Activated CD4-positive, alpha-beta T cell treated with anti-CD3 and anti-CD28 coated beads, Interleukin-2, amount 10 ng/mL, durations not matched to agents 7 days and 5 days (primary cell): ENCODE data around the gene TBC1D28. TPM values are rescaled to one million over a fixed set of nuclear protein-coding genes. Genes with fewer than 3 reads are reported as not detected.
"Not testable (repeated sequence)": the region's sequence is repeated elsewhere in the genome, so short reads cannot be mapped to it uniquely, and the experiment has no call there.

ENCODE experiments used
- CTCF ChIA-PET: fragments of 350-600 bp; sonication (Branson Sonifier 250); formaldehyde crosslinking; loops from one replicate; lab custom pipeline; 2021; ENCODE audit warnings: antibody characterized with exemption; lab: Charles Lee
- POLR2A ChIA-PET: fragments of 350-600 bp; sonication (Branson Sonifier 250); formaldehyde crosslinking; loops from one replicate; lab custom pipeline; 2021; ENCODE audit warnings: antibody characterized with exemption; lab: Charles Lee
- DNase-seq: peaks from one replicate; pipeline ENCODE4 v3.0.0-alpha.2; 2020
- H3K27ac Mint-ChIP-seq: one replicate; pipeline ENCODE4 v1.8.0; 2021; ENCODE audit warnings: mild to moderate bottlenecking, moderate library complexity, mixed read lengths
- H3K27me3 Mint-ChIP-seq: one replicate; pipeline ENCODE4 v1.8.0; 2021; ENCODE audit warnings: mixed read lengths
- H3K36me3 Mint-ChIP-seq: one replicate; pipeline ENCODE4 v1.8.0; 2021; ENCODE audit warnings: low read depth, mixed read lengths
- H3K4me1 Mint-ChIP-seq: one replicate; pipeline ENCODE4 v1.8.0; 2021; ENCODE audit warnings: mixed read lengths
- H3K4me3 Mint-ChIP-seq: one replicate; pipeline ENCODE4 v1.8.0; 2021; ENCODE audit warnings: mild to moderate bottlenecking, moderate library complexity, mixed read lengths
- H3K9me3 Mint-ChIP-seq: one replicate; pipeline ENCODE4 v1.8.0; 2021; ENCODE audit warnings: mixed read lengths
- total RNA-seq, 2 experiments: library from RNA; stranded (reverse); gene quantifications; one replicate each; pipeline ENCODE4 v1.2.3, GENCODE V29; 2021

Gene TBC1D28
- total RNA-seq, 2 experiments from 2014 or later = not detected

DNA sequence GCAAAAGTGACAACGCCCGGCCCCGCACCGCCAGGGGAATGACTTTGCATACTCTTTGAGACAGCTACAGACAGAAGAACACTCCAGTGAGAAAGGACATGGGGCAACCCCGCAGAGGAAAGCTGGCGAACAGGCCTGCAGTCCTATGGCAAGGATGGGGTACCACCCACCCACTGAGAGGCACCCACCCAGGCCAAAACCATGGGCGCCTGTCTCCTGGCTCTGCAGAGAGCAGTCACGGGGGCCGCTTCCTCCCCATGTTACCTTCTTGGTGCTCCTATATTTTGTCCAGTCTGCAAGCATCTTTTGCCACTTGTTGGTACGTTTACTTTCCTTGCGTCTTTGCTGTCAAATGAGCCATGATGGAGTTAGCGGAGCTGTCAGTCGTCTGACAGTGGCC, 5.8 kb downstream of the TBC1D28 start:
- H3K9me3 Mint-ChIP-seq, DNase-seq, H3K36me3 Mint-ChIP-seq, H3K4me1 Mint-ChIP-seq, H3K27ac Mint-ChIP-seq, H3K4me3 Mint-ChIP-seq, POLR2A ChIA-PET: not testable (repeated sequence)
- CTCF ChIA-PET = interaction anchor here (1.2 kb wide), 1 partner anchor 13 kb away, joined by 4 read pairs; no protein-coding TSS in a partner anchor
- peaks cover 20% of the 10 kb centered on the region for H3K27me3 Mint-ChIP-seq

DNA sequence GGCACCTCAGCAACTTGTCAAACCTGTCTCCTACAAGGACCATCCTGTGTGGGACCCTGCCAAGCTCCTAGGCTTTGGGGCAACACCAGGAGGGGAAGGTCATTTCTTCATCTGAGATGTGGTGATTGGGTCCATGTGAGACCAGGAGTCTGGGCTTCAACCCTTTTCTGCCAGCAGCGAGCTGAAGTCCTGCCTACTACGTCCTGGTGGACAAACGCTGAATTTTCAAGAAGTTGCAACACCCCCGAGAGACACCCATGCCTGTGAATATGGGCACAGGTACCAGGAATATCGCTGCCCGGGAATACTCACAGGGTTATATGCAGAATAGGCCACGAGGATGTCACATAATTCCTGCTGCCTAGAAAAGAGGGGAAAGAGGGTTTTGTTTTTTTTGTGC, 8.0 kb downstream of the TBC1D28 start:
- POLR2A ChIA-PET, H3K4me1 Mint-ChIP-seq, H3K4me3 Mint-ChIP-seq, H3K9me3 Mint-ChIP-seq, DNase-seq, H3K36me3 Mint-ChIP-seq, CTCF ChIA-PET, H3K27ac Mint-ChIP-seq: not testable (repeated sequence)
- H3K27me3 Mint-ChIP-seq = peaks cover 20% of the 10 kb centered on the region

DNA sequence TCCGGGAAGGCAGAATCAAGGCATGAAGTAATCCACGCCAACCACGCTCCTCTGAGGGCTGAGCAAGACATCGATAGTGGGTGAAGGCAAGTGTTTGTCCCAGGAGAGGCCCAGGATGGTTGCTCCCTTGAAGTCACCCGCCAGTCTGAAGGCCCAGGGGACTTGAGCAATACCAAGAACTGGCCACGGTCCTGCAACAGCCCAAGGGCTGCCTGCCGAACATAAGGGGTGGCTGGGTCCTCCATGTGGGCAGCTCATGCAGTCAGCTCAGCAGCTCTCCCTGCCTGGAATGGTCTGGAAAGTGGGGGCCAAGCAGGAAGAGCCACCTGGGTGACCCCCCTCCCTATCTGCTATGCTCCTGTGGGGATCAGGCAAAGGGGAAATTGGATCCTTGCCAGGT, 8.4 kb downstream of the TBC1D28 start:
- CTCF ChIA-PET, H3K27ac Mint-ChIP-seq, POLR2A ChIA-PET: not testable (repeated sequence)

DNA sequence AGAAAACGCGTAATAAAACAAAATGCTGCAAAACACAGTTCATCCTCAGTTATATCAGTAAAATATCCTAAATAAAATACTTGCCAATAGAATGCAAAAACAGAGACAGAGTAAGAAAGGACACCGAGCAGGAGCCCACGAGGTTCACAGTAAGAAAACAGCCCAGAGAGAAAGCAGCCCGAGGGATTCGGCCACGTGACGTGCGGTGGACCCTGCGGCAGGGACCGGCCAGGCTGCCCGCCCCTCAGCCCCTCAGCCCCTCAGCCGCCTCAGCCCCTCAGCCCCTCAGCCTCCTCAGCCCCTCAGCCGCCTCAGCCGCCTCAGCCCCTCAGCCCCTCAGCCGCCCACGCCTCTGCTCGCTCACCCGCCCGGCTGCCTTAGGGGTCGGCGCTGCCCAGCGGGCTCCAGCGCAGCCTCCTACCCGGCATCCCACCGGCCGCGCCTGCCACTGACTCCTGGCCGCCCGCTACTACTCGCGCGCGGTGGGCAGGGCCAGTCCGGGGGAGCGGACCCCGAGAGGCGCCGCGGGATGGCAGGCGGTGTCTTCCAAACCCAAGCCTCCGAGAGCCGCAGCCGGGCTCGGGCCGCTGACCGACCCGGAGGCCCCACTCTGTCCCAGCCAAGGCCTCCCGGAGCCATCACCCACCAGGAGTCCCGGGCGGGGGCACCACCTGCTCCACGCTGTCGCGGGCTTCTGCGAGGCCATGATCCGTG, 9.5 kb downstream of the TBC1D28 start:
- peaks cover 21% of the 10 kb centered on the region for H3K27me3 Mint-ChIP-seq
- H3K27ac Mint-ChIP-seq, DNase-seq, H3K9me3 Mint-ChIP-seq, POLR2A ChIA-PET, H3K4me1 Mint-ChIP-seq, CTCF ChIA-PET, H3K36me3 Mint-ChIP-seq: not testable (repeated sequence)
- H3K4me3 Mint-ChIP-seq = peak overlapping the region; percentile 30

More for the DNA sequence above, 8.4 kb downstream of the TBC1D28 start:
- not testable (repeated sequence) for H3K9me3 Mint-ChIP-seq, H3K4me3 Mint-ChIP-seq, H3K36me3 Mint-ChIP-seq, H3K4me1 Mint-ChIP-seq, DNase-seq
- H3K27me3 Mint-ChIP-seq = peaks cover 20% of the 10 kb centered on the region

DNA sequence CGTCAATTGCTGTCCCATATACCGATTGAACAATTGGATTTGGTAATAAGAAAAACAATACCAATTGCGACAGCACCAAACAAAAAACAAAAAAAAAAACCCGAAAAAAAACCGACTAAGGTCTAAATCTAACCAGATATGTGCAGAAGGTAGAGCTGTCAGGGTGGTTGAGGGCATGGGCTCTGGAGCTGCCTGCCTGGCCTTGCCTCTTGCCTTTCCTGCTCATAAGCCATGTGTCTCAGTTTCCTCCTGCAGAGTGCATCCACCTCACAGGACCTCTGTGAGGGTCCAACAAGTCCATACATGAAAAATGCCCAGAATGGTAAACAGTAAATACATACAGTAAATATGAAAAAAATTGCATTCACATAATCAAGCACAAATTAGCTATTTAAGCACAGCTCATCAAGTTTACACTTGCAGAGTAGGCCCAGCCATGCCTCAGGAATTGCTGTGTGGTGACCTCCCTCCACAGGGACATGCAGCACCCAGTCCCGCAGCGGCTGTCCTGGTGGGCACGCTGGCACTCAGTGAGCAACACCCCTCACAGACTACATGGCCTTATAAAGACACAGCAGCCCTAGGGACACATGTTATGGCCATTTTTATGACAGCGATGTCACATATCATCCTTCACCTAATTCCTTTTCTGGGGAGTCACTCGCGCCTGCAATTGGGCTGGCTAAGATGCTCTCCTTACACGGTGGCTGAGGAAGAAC, 17.9 kb downstream of the TBC1D28 start:
- ChIA-PET POLR2A (no interaction called here), CTCF (interaction anchor here (0.6 to 1.8 kb wide), 18 partner anchors 15 to 1705 kb away, joined by 3 to 9 read pairs (median 4); partner anchors contain the start of genes FOXO3B, PRPSAP2 and SHMT1)
- Mint-ChIP-seq H3K27ac (peak overlapping the region; percentile 97), H3K27me3 (peaks cover 6% of the 10 kb centered on the region), H3K36me3 (no peaks in the 10 kb centered on the region), H3K4me3 (peak overlapping the region; percentile 89), H3K4me1 (peaks cover 17% of the 10 kb centered on the region), H3K9me3 (no peaks in the 10 kb centered on the region)
- no peak for DNase-seq

DNA sequence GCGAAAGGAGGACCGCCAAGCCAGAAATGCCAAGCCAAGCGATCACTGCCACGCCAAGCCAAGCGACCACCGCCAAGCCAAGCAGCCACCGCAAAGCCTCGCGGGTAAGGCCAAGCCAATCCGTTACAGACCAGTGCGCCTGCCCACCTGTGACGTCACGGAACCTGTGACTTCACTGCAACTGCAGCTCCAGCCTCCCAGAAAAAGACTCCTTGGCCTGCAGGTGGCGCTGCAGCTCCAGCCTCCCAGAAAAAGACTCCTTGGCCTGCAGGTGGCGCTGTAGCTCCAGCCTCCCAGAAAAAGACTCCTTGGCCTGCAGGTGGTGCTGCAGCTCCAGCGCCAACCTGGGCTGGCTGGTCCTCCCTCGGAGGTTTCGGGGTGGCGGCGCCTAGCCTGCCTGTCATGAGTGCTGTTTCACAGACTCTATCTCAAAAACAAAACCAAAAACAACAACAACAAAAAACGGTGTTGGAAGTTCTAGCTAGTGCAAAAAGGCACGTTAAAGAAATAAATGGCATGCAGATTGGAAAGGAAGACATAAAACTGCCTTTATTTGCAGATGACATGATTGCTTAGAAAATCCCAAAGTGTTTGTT, 18.6 kb downstream of the TBC1D28 start:
- Mint-ChIP-seq H3K4me1 (peaks cover 17% of the 10 kb centered on the region), H3K27ac (peak overlapping the region; percentile 97), H3K4me3 (peak overlapping the region; percentile 89)
- H3K9me3 Mint-ChIP-seq, H3K27me3 Mint-ChIP-seq, H3K36me3 Mint-ChIP-seq, POLR2A ChIA-PET: not testable (repeated sequence)
- peak; percentile 96 for DNase-seq
- CTCF ChIA-PET = interaction anchor here (0.6 to 1.8 kb wide), 18 partner anchors 12 to 537 kb away, joined by 3 to 9 read pairs (median 4); partner anchors contain the start of genes FOXO3B and PRPSAP2

DNA sequence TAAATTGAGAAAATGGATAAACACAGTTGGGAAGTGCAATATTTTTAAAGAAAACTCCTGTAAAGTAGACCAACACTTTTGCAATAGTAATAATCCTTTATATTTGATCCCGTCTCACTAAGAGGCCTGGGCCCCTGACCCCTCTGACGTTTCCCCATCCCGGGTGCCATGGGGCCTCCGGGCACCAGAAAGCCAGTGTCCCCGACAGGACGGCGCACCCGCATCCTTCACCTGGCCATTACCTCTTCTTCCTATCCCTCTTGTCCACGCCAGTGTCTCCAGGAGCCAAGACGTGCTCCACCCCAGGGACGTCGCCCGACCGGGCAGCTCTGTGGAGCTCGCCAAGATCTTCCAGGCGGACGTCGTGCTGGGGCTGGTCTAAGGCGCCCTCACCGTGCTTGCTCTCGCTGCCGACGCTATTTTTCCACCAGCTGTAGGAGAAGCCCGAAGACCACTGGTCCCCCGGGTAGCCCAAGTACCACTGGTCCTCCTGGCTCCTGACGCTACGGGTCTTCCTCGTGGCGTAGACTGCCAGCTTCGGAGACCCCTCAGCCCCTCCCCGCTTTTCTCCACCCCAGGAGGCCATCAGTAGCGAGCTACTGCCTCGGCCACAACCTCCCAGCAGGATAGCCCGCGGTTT, 19.2 kb downstream of the TBC1D28 start:
- CTCF ChIA-PET = interaction anchor here (0.7 to 1.8 kb wide), 13 partner anchors 13 to 536 kb away, joined by 3 to 9 read pairs (median 3); partner anchors contain the start of genes FOXO3B and PRPSAP2
- peak overlapping the region; percentile 89 for H3K4me3 Mint-ChIP-seq
- POLR2A ChIA-PET, H3K9me3 Mint-ChIP-seq, H3K36me3 Mint-ChIP-seq, H3K27me3 Mint-ChIP-seq: not testable (repeated sequence)
- H3K27ac Mint-ChIP-seq = peak overlapping the region; percentile 97
- DNase-seq = peak; percentile 12
- peaks cover 17% of the 10 kb centered on the region for H3K4me1 Mint-ChIP-seq

DNA sequence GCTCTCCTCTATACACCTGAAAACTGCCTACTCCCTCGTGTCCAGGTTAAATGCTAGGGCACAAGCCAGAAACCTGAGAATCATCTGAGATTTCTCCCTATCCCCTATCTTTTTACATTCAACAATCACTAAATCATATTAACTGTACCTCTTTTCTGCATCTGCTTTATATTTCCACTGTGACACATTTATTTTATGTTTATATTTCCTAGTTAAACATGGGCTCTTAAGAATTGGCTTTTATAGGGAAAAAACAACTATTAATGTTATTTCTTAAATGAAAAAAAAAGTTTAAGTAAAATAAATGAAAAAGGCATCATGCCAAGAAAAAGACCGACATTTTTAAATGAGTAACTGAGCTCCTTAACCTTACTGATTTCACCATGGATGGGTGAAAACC, 26.6 kb downstream of the TBC1D28 start:
- CTCF ChIA-PET, POLR2A ChIA-PET, H3K27me3 Mint-ChIP-seq, DNase-seq, H3K36me3 Mint-ChIP-seq, H3K4me1 Mint-ChIP-seq, H3K27ac Mint-ChIP-seq, H3K4me3 Mint-ChIP-seq, H3K9me3 Mint-ChIP-seq: not testable (repeated sequence)

DNA sequence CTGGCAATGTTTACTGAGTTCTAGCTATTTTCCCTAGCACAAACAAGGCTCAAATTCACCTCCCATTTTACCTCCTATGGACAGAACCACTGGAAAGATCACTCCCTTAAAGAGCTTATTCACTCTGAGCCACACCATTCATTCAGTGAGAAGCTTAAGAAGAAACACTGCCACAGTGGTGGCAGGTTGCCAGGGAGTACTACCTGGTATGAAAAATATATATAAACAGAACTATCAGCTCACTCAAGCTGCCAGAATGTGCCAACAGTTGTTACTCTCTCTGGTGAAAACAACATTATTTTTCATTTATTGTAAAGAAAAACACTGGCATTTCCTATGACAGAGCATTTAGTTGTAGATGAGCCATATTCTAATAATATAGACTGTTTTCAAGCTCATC, 31.2 kb downstream of the TBC1D28 start:
- DNase-seq, CTCF ChIA-PET, H3K27me3 Mint-ChIP-seq, H3K36me3 Mint-ChIP-seq, H3K4me1 Mint-ChIP-seq, POLR2A ChIA-PET, H3K4me3 Mint-ChIP-seq, H3K27ac Mint-ChIP-seq, H3K9me3 Mint-ChIP-seq: not testable (repeated sequence)

DNA sequence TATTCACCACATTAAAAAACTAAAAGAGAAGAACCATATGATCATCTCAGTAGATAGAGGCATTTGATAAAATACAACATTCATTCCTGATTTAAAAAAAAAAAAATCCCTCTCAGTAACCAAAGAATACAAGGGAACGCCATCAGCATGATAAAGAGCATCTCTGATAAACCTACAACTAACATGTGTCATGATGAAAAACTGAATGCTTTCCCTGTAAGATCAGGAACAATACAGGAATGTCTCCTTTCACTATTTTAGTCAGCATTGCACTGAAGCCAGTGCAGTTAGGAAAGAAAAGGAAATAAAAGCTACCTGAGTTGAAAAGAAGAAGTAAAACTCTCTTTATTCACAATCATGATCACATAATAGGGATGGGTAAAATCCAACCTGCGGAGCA, 51.1 kb downstream of the TBC1D28 start:
- POLR2A ChIA-PET, H3K27ac Mint-ChIP-seq, H3K9me3 Mint-ChIP-seq, H3K4me1 Mint-ChIP-seq, H3K36me3 Mint-ChIP-seq, DNase-seq, CTCF ChIA-PET, H3K27me3 Mint-ChIP-seq, H3K4me3 Mint-ChIP-seq: not testable (repeated sequence)
